NCI-H345 treated with DMSO at 0.1 percent for 48 hours (cell line): ENCODE results near the gene TTN.
"Not testable (repeated sequence)": the region's sequence is repeated elsewhere in the genome, so short reads cannot be mapped to it uniquely, and the experiment has no call there.

Source experiments
- DNase-seq: peaks from one replicate; lab custom pipeline; 2025; ENCODE audit not compliant: unreplicated experiment; lab: John Stamatoyannopoulos, UW

Gene TTN

GRCh38 chr2:178677599-178677998 lies 129.6 kb downstream of the TTN start:
- DNase-seq: no peak

- DNase-seq: no peak
These were observed 131.2 kb downstream of the TTN start for GRCh38 chr2:178676046-178676445.

- no peak for DNase-seq
These were observed 133.1 kb downstream of the TTN start for GRCh38 chr2:178674122-178674521.

GRCh38 chr2:178666458-178666857 lies 140.8 kb downstream of the TTN start:
- no peak for DNase-seq

GRCh38 chr2:178658480-178658879 lies 148.7 kb downstream of the TTN start:
- DNase-seq: not testable (repeated sequence)

- no peak for DNase-seq
These were observed 156.7 kb downstream of the TTN start for GRCh38 chr2:178650554-178650953.

GRCh38 chr2:178644919-178645318 lies 162.3 kb downstream of the TTN start:
- DNase-seq: no peak

GRCh38 chr2:178641498-178641897 lies 165.7 kb downstream of the TTN start:
- DNase-seq: no peak

- no peak for DNase-seq
These were observed 171.3 kb downstream of the TTN start for GRCh38 chr2:178635897-178636296.

GRCh38 chr2:178632729-178633128 lies 174.5 kb downstream of the TTN start:
- no peak for DNase-seq

- no peak for DNase-seq
These were observed 176.6 kb downstream of the TTN start for GRCh38 chr2:178630581-178630980.

- DNase-seq: no peak
These were observed 177.8 kb downstream of the TTN start for GRCh38 chr2:178629463-178629862.

GRCh38 chr2:178628605-178629004 lies 178.6 kb downstream of the TTN start:
- DNase-seq: no peak

- no peak for DNase-seq
These were observed 179.8 kb downstream of the TTN start for GRCh38 chr2:178627401-178627800.

- no peak for DNase-seq
These were observed 191.3 kb downstream of the TTN start for GRCh38 chr2:178615969-178616368.

- no peak for DNase-seq
These were observed 204.3 kb downstream of the TTN start for GRCh38 chr2:178602901-178603300.

- no peak for DNase-seq
These were observed 214.6 kb downstream of the TTN start for GRCh38 chr2:178592655-178593054.

- no peak for DNase-seq
These were observed 217.9 kb downstream of the TTN start for GRCh38 chr2:178589335-178589734.

- no peak for DNase-seq
These were observed 222.6 kb downstream of the TTN start for GRCh38 chr2:178584666-178585065.

- DNase-seq: no peak
These were observed 228.2 kb downstream of the TTN start for GRCh38 chr2:178579006-178579405.

GRCh38 chr2:178574789-178575188 lies 232.4 kb downstream of the TTN start:
- DNase-seq: no peak

GRCh38 chr2:178568227-178568626 lies 239.0 kb downstream of the TTN start:
- no peak for DNase-seq

- DNase-seq: no peak
These were observed 254.2 kb downstream of the TTN start for GRCh38 chr2:178553047-178553446.

- no peak for DNase-seq
These were observed 256.9 kb downstream of the TTN start for GRCh38 chr2:178550352-178550751.
